Colonic mucosa (tissue), 4 donors: ENCODE measurements around the gene MMP10. TPM values are rescaled to one million over a fixed set of nuclear protein-coding genes. Genes with fewer than 3 reads are reported as not detected.

Source experiments
- DNase-seq: peaks from one replicate; pipeline ENCODE4 v3.0.0-alpha.2; 2020
- H3K27ac ChIP-seq: fragments of 200-600 bp; one replicate; pipeline ENCODE4 v1.8.0; 2021
- H3K27me3 ChIP-seq: fragments of 200-600 bp; one replicate; pipeline ENCODE4 v1.8.0; 2021
- H3K36me3 ChIP-seq: fragments of 200-600 bp; one replicate; pipeline ENCODE4 v1.8.0; 2021
- H3K4me1 ChIP-seq: fragments of 200-600 bp; one replicate; pipeline ENCODE4 v1.8.0; 2021; ENCODE audit warnings: mild to moderate bottlenecking
- H3K4me3 ChIP-seq: fragments of 200-600 bp; one replicate; pipeline ENCODE4 v1.8.0; 2021
- H3K9ac ChIP-seq, 2 donors: one replicate each; pipeline ENCODE4 v1.7.0; 2013; ENCODE audit warnings: control low read depth in 2 of 2, low read depth in 2 of 2, low read length in 2 of 2
- H3K9me3 ChIP-seq: fragments of 200-600 bp; one replicate; pipeline ENCODE4 v1.8.0; 2021
- intact Hi-C: fragments of 100-400 bp; cut with DNase I; formaldehyde crosslinking; loops from one replicate; pipeline ENCODE4 v1.14.1; 2022
- total RNA-seq, 2 donors: library from RNA; stranded (reverse); fragmentation: NEBNext Ultra II Directional in 1 of 2; extraction: Animal tissue kit (Norgen Biotek cat#: 25700) in 1 of 2; gene quantifications; one replicate each; pipeline ENCODE4 v1.2.1, GENCODE V29; 2021
- TF ChIP-seq, protein P1 (sequence below): fragments of 200-600 bp; IDR thresholded peaks from one replicate; pipeline ENCODE4 v1.8.0; 2022; ENCODE audit warnings: antibody characterized with exemption, mild to moderate bottlenecking
- donor health status: healthy.
- donor health status: DM: no; HTN: no; CAD: no.
- donor health status: DM: no; HTN: no; CAD: no.

Gene MMP10
- total RNA-seq, 2 donors from 2014 or later, result 0.40 TPM; not detected in 1

DNA sequence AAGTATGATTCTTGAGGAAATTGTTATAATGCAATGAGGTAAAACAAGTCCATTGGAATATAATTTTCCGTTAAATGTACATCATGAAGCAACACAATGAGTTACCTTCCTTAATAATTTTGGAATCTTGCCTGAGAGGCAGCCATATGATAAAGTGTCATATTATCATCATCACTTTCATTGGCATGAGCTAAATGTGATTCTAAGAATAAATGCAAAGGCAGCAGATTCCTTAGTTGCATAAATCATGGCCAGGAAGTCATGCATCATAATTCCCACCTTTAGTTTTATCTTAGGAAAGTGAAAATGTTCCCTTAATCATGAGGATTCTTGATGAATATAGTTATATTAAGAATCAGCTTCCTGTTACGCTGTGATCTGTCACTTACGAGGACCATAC, 31.8 kb upstream of the MMP10 start:
- H3K27me3 ChIP-seq, result no peaks in the 10 kb centered on the region
- TF ChIP-seq, protein P1, sequence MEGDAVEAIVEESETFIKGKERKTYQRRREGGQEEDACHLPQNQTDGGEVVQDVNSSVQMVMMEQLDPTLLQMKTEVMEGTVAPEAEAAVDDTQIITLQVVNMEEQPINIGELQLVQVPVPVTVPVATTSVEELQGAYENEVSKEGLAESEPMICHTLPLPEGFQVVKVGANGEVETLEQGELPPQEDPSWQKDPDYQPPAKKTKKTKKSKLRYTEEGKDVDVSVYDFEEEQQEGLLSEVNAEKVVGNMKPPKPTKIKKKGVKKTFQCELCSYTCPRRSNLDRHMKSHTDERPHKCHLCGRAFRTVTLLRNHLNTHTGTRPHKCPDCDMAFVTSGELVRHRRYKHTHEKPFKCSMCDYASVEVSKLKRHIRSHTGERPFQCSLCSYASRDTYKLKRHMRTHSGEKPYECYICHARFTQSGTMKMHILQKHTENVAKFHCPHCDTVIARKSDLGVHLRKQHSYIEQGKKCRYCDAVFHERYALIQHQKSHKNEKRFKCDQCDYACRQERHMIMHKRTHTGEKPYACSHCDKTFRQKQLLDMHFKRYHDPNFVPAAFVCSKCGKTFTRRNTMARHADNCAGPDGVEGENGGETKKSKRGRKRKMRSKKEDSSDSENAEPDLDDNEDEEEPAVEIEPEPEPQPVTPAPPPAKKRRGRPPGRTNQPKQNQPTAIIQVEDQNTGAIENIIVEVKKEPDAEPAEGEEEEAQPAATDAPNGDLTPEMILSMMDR, result no peak
- H3K4me3 ChIP-seq, result no peak overlapping the region
- DNase-seq, result no peak
- no peaks in the 10 kb centered on the region for H3K9me3 ChIP-seq
- H3K4me1 ChIP-seq, result no peaks in the 10 kb centered on the region
- H3K9ac ChIP-seq, result no peak overlapping the region
- H3K27ac ChIP-seq, result no peak overlapping the region
- H3K36me3 ChIP-seq, result no peaks in the 10 kb centered on the region
- intact Hi-C loops, result loop anchor here (5.0 kb wide), 1 partner anchor 130 kb away; no protein-coding TSS in a partner anchor

DNA sequence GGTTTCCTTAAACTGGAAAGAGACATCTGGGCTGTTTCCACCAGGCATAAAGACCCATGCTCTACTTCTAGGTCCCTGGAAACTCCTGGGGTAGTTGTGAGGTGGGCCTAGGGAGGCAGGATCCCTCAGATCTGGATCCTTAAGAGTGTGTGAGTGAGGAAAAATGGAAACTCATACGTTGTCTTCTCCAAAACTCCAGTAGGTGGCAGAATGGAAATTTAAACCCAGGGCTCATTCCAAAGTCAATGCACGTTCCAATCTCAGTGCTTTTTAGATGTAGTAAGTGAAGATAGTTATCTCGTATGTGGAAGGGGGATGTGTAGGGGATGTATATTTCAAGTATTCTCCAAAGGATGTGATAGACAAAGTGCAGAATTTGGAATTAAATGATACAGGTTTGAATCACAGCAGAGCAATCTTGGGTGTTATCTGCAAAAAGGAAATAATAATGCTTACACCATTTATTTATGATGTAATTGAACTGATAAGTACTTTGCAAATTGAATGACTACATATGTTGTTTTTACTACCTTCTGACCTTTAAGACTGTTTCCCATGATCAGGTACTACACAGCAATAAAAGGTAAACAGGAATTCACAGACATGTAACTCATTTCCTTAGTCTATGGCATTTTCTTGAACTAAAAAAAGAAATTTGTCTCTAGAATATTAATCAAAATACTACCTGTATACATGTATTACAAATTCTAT, 30.7 kb upstream of the MMP10 start:
- Histone ChIP-seq H3K27ac (no peak overlapping the region), H3K27me3 (no peaks in the 10 kb centered on the region), H3K9ac (no peak overlapping the region), H3K9me3 (no peaks in the 10 kb centered on the region), H3K36me3 (no peaks in the 10 kb centered on the region), H3K4me3 (no peak overlapping the region), H3K4me1 (no peaks in the 10 kb centered on the region)
- intact Hi-C loops, result loop anchor here (5.0 kb wide), 1 partner anchor 131 kb away; no protein-coding TSS in a partner anchor
- DNase-seq, result no peak
- TF ChIP-seq, protein P1, result peak; percentile 39

DNA sequence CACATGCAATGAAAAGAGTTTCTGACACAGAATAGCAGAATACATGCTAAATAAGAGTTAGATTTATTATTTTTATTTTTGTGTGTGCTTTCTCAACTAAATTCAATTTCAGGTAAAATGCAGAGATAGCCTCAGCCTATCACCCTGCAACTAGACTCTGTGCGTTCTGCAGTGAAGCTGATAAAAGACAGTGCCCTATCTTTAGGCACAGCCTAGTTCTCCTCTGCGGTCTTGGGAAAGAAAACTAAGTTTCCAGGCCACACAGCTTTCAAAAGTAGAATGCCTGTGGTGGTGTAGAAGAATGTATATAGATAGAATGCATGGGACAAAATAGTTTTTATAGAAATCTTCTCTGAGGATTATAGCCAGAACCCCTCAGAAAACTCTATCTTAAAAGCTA, 29.5 kb upstream of the MMP10 start:
- H3K27me3 ChIP-seq, result no peaks in the 10 kb centered on the region
- H3K4me3 ChIP-seq, result no peak overlapping the region
- TF ChIP-seq, protein P1, result no peak
- intact Hi-C loops, result loop anchor here (5.0 kb wide), 1 partner anchor 132 kb away; no protein-coding TSS in a partner anchor
- H3K9me3 ChIP-seq, result no peaks in the 10 kb centered on the region
- no peak overlapping the region for H3K27ac ChIP-seq
- H3K36me3 ChIP-seq, result no peaks in the 10 kb centered on the region
- H3K9ac ChIP-seq, result no peak overlapping the region
- no peaks in the 10 kb centered on the region for H3K4me1 ChIP-seq
- no peak for DNase-seq

DNA sequence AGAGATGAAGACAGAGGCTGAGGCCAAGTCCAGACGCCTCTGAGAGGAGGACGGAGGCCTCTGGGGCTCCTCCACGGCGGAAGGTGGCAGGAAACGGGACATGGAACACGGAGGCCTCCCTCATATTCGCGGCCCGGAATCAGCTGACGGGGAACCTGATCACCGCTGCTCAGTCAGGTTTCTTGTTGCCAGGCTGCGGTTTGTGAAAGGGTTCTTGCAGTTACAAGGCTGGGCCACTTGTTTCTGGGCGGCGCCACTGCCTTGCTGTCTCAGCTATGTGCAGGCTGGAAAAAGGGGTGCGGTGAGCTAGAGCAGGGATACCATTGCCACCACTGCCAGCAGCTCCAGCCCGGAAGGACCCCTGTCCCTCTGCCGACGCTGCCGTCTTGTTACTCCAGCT, 27.5 kb upstream of the MMP10 start:
- Histone ChIP-seq H3K27ac (no peak overlapping the region), H3K27me3 (no peaks in the 10 kb centered on the region), H3K9ac (no peak overlapping the region), H3K9me3 (no peaks in the 10 kb centered on the region), H3K4me3 (no peak overlapping the region), H3K36me3 (no peaks in the 10 kb centered on the region), H3K4me1 (no peaks in the 10 kb centered on the region)
- TF ChIP-seq, protein P1, result no peak
- intact Hi-C loops, result no loop called here
- no peak for DNase-seq

GRCh38 chr11:102806296-102806695, 25.9 kb upstream of the MMP10 start:
- Histone ChIP-seq H3K9ac (no peak overlapping the region), H3K27ac (no peak overlapping the region), H3K4me1 (no peaks in the 10 kb centered on the region), H3K4me3 (no peak overlapping the region), H3K27me3 (no peaks in the 10 kb centered on the region), H3K9me3 (no peaks in the 10 kb centered on the region), H3K36me3 (no peaks in the 10 kb centered on the region)
- no peak for DNase-seq
- TF ChIP-seq, protein P1, result no peak
- intact Hi-C loops, result no loop called here
